Endothelial cell of umbilical vein (primary cell): Measurements from ENCODE around the gene PDGFB. TPM values are rescaled to one million over a fixed set of nuclear protein-coding genes. Genes with fewer than 3 reads are reported as not detected.

Experiments used
- BruUV-seq: library from RNA; stranded (reverse); fragments of 400-500 nt; replicated peaks from 2 replicates; lab custom pipeline; 2021; lab: Mats Ljungman, UMichigan
- CTCF ChIA-PET: fragments of 300-600, 350-600 bp; sonication (Branson Sonifier 250); formaldehyde crosslinking; loops from one replicate; lab custom pipeline; 2021; ENCODE audit warnings: antibody characterized with exemption, inconsistent platforms; lab: Charles Lee
- POLR2A ChIA-PET: fragments of 300-600, 350-600 bp; sonication (Branson Sonifier 250); formaldehyde crosslinking; loops from one replicate; lab custom pipeline; 2021; ENCODE audit warnings: antibody characterized with exemption, inconsistent platforms; lab: Charles Lee
- DNase-seq: peaks from one replicate; pipeline ENCODE4 v3.0.0-alpha.2; 2011; ENCODE audit warnings: low read depth, low spot score
- FAIRE-seq: peaks from 2 replicates; lab custom pipeline; 2011; peaks lifted over from hg19 to GRCh38; lab: Jason Lieb, UNC
- H2AFZ ChIP-seq: 2 replicates; pipeline ENCODE4 v1.6.0; 2012; ENCODE audit warnings: low read depth, low read length, control low read depth, inconsistent platforms
- H3K27ac ChIP-seq: 2 replicates; pipeline ENCODE4 v1.5.1; 2011; ENCODE audit warnings: low read depth, mild to moderate bottlenecking, control low read depth, low read length, moderate library complexity; ENCODE audit not compliant: insufficient read depth
- H3K27me3 ChIP-seq, 2 experiments: 2 replicates each; pipeline versions ENCODE4 v1.6.0 to v1.6.1; 2011; ENCODE audit warnings: low read length in 2 of 2, mixed read lengths in 1 of 2; ENCODE audit not compliant: control insufficient read depth in 2 of 2, insufficient read depth in 2 of 2
- H3K36me3 ChIP-seq, 2 experiments: 2 replicates in 1 of 2; 3 replicates in 1 of 2; pipeline ENCODE4 v1.5.1; 2011; ENCODE audit warnings: low read length in 2 of 2, mild to moderate bottlenecking in 1 of 2, moderate library complexity in 1 of 2; ENCODE audit not compliant: control insufficient read depth in 2 of 2, insufficient read depth in 2 of 2; ENCODE audit errors: extremely low read depth in 1 of 2
- H3K4me1 ChIP-seq: 3 replicates; pipeline ENCODE4 v1.5.1; 2011; ENCODE audit warnings: mild to moderate bottlenecking, low read length; ENCODE audit not compliant: control insufficient read depth, insufficient read depth; ENCODE audit errors: extremely low read depth
- H3K4me2 ChIP-seq: 2 replicates; pipeline ENCODE4 v1.6.1; 2011; ENCODE audit warnings: low read length, control low read depth, mixed read lengths; ENCODE audit not compliant: insufficient read depth
- H3K4me3 ChIP-seq, 3 experiments: fragments of 200-600 bp in 1 of 3; sonication (generic), shearing (Covaris generic) in 1 of 3; replicated peaks in 1 of 3; 2 replicates each; pipeline ENCODE4 v1.5.1; 2011 to 2016; ENCODE audit warnings: control low read depth in 3 of 3, low read length in 3 of 3, mild to moderate bottlenecking in 2 of 3, inconsistent platforms in 1 of 3, low read depth in 1 of 3, moderate library complexity in 1 of 3; ENCODE audit not compliant: insufficient read depth in 1 of 3
- H3K79me2 ChIP-seq: 2 replicates; pipeline ENCODE4 v1.6.0; 2012; ENCODE audit warnings: low read length, inconsistent platforms; ENCODE audit not compliant: control insufficient read depth, insufficient read depth
- H3K9ac ChIP-seq: replicated peaks from 2 replicates; pipeline ENCODE3; 2011; ENCODE audit warnings: low read length, control low read depth; ENCODE audit not compliant: insufficient read depth; ENCODE audit errors: extremely low read depth
- H3K9me1 ChIP-seq: replicated peaks from 3 replicates; pipeline ENCODE4 v1.6.0; 2011; ENCODE audit warnings: mild to moderate bottlenecking, low read length; ENCODE audit not compliant: control insufficient read depth, insufficient read depth; ENCODE audit errors: extremely low read depth
- H3K9me3 ChIP-seq: replicated peaks from 2 replicates; pipeline ENCODE4 v1.5.1; 2012; ENCODE audit warnings: low read length, inconsistent platforms; ENCODE audit not compliant: control insufficient read depth, insufficient read depth
- H4K20me1 ChIP-seq: replicated peaks from 2 replicates; pipeline ENCODE3; 2011; ENCODE audit warnings: mild to moderate bottlenecking, low read length; ENCODE audit not compliant: control insufficient read depth, insufficient read depth; ENCODE audit errors: extremely low read depth
- EZH2 ChIP-seq: IDR thresholded peaks from 2 replicates; pipeline ENCODE4 v1.6.1; 2012; ENCODE audit warnings: borderline replicate concordance, low read depth, mild to moderate bottlenecking, moderate library complexity, low read length, inconsistent platforms; ENCODE audit not compliant: severe bottlenecking
- FOS ChIP-seq: IDR thresholded peaks from 2 replicates; pipeline ENCODE4 v1.6.1; 2011; ENCODE audit warnings: mild to moderate bottlenecking, low read length, moderate library complexity, borderline replicate concordance; ENCODE audit not compliant: insufficient read depth
- GATA2 ChIP-seq: IDR thresholded peaks from 2 replicates; pipeline ENCODE4 v1.7.0; 2011; ENCODE audit warnings: low read depth, mild to moderate bottlenecking, moderate library complexity, mixed read lengths, low read length; ENCODE audit not compliant: insufficient read length, insufficient read depth
- JUN ChIP-seq: IDR thresholded peaks from 2 replicates; pipeline ENCODE4 v1.6.1; 2011; ENCODE audit warnings: borderline replicate concordance, low read depth; ENCODE audit not compliant: insufficient read length, insufficient read depth
- MYC ChIP-seq: IDR thresholded peaks from one replicate; pipeline ENCODE4 v1.6.1; 2011; ENCODE audit warnings: mild to moderate bottlenecking, low read depth, low read length
- POLR2A ChIP-seq: IDR thresholded peaks from 2 replicates; pipeline ENCODE4 v1.6.1; 2012; ENCODE audit warnings: low read depth, mild to moderate bottlenecking, control low read depth, low read length
- POLR2AphosphoS5 ChIP-seq: IDR thresholded peaks from 2 replicates; pipeline ENCODE4 v1.6.1; 2012; ENCODE audit warnings: low read depth, mild to moderate bottlenecking, control low read depth, low read length, moderate library complexity; ENCODE audit not compliant: insufficient read depth
- dilution Hi-C: fragments of 300-500 bp; cut with MboI; formaldehyde crosslinking; loops from one replicate; pipeline ENCODE4 v1.15.0; 2019; ENCODE audit warnings: low sequenced_read_pairs; ENCODE audit not compliant: extremely low pct_ligation_motif_present
- intact Hi-C: fragments of 100-400 bp; cut with micrococcal nuclease; formaldehyde crosslinking; loops from one replicate; pipeline ENCODE4 v1.10.0; 2022
- polyA plus RNA-seq, 4 experiments: library from polyadenylated mRNA; depleted of rRNA in 3 of 4; stranded (reverse) in 3 of 4; unstranded in 1 of 4; fragments of >200 nt; gene quantifications; 2 replicates each; pipeline versions ENCODE4 v1.2.1 to v1.2.3, GENCODE V29; 2011 to 2012; ENCODE audit warnings: missing spikeins in 1 of 4
- total RNA-seq: library from RNA; stranded (reverse); gene quantifications from 2 replicates; pipeline ENCODE4 v1.2.3, GENCODE V29; 2021
- TF ChIP-seq, protein P1 (sequence below): IDR thresholded peaks from 2 replicates; pipeline ENCODE4 v1.6.1; 2011; ENCODE audit not compliant: insufficient read depth, insufficient read length
- TF ChIP-seq, protein P2 (sequence below), 2 donors: IDR thresholded peaks; 1 replicate in 1 of 2; 2 replicates in 1 of 2; pipeline ENCODE4 v1.5.1; 2011; ENCODE audit warnings: low read length in 2 of 2, mild to moderate bottlenecking in 2 of 2, moderate library complexity in 2 of 2, control low read depth in 1 of 2, inconsistent platforms in 1 of 2, low read depth in 1 of 2; ENCODE audit not compliant: insufficient read depth in 1 of 2; ENCODE audit errors: extremely low read depth in 1 of 2

Gene PDGFB
- total and polyA plus RNA-seq, 2 donors (not counting 3 experiments of a cell fraction or from before 2014, with no cell fraction given), result 135 to 240 TPM

DNA sequence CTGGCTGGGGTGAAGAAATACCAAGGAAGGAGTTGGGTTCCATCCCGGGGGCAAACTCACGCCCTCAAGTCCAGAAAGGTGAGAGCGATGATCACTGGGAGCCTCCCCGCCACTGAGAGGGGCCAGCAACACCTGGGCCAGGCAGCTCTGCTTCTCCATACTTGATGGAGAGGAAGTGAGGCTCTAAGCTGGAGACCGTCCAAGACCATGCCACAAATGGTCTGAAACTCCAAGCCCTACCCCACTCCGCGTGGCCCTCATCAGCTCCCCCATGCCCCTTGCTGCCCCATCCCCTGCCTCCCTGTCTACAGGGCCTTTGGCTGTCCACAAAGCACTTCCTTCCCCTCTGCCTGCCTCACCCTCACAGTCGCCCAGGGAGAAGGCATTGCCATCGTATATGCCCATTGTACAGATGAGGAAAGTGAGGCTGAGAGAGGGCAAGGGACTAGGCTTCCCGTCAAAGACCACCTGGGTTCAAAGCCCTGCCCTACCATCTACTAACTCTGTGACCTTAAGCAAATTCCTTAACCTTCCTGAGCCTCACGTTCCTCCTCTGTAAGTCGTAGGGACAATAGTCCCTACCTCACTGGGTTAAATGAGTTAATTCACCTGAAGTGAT lies 4.4 kb upstream of the PDGFB start:
- H3K9me3 ChIP-seq, result no peaks in the 10 kb centered on the region
- no peak overlapping the region for H3K4me2 ChIP-seq
- peaks cover 32% of the 10 kb centered on the region for H3K4me1 ChIP-seq
- CTCF ChIA-PET, result interaction anchor here (1.2 to 5.5 kb wide), 5 partner anchors 8 to 78 kb away, joined by 3 to 37 read pairs (median 6); no protein-coding TSS in a partner anchor
- H2AFZ ChIP-seq, result no peak overlapping the region
- no peaks in the 10 kb centered on the region for H4K20me1 ChIP-seq
- DNase-seq, result no peak
- H3K27ac ChIP-seq, result no peak overlapping the region
- POLR2A ChIA-PET, result interaction anchor here (1.2 to 1.4 kb wide), 2 partner anchors 34 to 71 kb away, joined by 3 read pairs; no protein-coding TSS in a partner anchor
- peaks cover 6% of the 10 kb centered on the region for H3K79me2 ChIP-seq
- dilution Hi-C loops, result no loop called here
- H3K27me3 ChIP-seq, result no peaks in the 10 kb centered on the region
- no peak for FAIRE-seq
- no peak overlapping the region for H3K9ac ChIP-seq
- BruUV-seq, result no TSS peak
- H3K36me3 ChIP-seq, result no peaks in the 10 kb centered on the region
- no peaks in the 10 kb centered on the region for H3K9me1 ChIP-seq
- no peak overlapping the region for H3K4me3 ChIP-seq
- TF ChIP-seq, protein P1, sequence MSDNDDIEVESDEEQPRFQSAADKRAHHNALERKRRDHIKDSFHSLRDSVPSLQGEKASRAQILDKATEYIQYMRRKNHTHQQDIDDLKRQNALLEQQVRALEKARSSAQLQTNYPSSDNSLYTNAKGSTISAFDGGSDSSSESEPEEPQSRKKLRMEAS, result no peak
- no peak for TF ChIP-seq GATA2
- intact Hi-C loops, result no loop called here

DNA sequence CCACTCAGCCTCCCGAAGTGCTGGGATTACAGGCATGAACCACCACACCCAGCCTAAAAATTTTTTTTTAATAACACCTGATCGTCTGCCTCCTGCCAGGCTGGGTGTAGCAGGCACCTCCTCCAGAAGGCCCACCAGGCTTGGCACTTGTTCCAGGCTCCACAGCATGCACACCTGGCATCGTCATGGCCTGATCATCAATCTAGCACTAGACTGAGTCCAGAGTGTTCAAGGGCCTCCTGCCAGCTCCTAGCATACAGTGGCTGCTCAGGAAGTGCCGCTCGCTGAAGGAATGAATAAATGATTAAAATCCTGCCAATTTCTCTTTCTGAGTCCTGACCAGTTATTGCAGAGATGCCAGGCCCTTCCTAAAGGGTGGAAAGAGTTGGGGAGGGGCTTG lies 3.5 kb upstream of the PDGFB start:
- no peaks in the 10 kb centered on the region for H4K20me1 ChIP-seq
- intact Hi-C loops (no loop called here), dilution Hi-C loops (no loop called here)
- no peak overlapping the region for H3K9ac ChIP-seq
- H3K27ac ChIP-seq, result no peak overlapping the region
- ChIA-PET CTCF (interaction anchor here (0.7 to 5.5 kb wide), 4 partner anchors 35 to 69 kb away, joined by 4 to 37 read pairs (median 12); no protein-coding TSS in a partner anchor), POLR2A (interaction anchor here (0.7 to 1.4 kb wide), 3 partner anchors 35 to 84 kb away, joined by 3 to 7 read pairs (median 3); no protein-coding TSS in a partner anchor)
- H2AFZ ChIP-seq, result no peak overlapping the region
- H3K9me3 ChIP-seq, result no peaks in the 10 kb centered on the region
- H3K9me1 ChIP-seq, result no peaks in the 10 kb centered on the region
- H3K36me3 ChIP-seq, result no peaks in the 10 kb centered on the region
- H3K27me3 ChIP-seq, result no peaks in the 10 kb centered on the region
- TF ChIP-seq, protein P1, result no peak
- TF ChIP-seq POLR2A, result no peak
- TF ChIP-seq, protein P2, sequence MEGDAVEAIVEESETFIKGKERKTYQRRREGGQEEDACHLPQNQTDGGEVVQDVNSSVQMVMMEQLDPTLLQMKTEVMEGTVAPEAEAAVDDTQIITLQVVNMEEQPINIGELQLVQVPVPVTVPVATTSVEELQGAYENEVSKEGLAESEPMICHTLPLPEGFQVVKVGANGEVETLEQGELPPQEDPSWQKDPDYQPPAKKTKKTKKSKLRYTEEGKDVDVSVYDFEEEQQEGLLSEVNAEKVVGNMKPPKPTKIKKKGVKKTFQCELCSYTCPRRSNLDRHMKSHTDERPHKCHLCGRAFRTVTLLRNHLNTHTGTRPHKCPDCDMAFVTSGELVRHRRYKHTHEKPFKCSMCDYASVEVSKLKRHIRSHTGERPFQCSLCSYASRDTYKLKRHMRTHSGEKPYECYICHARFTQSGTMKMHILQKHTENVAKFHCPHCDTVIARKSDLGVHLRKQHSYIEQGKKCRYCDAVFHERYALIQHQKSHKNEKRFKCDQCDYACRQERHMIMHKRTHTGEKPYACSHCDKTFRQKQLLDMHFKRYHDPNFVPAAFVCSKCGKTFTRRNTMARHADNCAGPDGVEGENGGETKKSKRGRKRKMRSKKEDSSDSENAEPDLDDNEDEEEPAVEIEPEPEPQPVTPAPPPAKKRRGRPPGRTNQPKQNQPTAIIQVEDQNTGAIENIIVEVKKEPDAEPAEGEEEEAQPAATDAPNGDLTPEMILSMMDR (IDR thresholded peaks at IDR 0.05; ENCODE audit: extremely low read depth in 1 of 2, insufficient read depth in 1 of 2, low read depth in 1 of 2, low read length in 2 of 2), result no peak
- no peak for TF ChIP-seq GATA2
- TF ChIP-seq MYC, result no peak
- TF ChIP-seq JUN, result no peak
- TF ChIP-seq EZH2, result no peak
- TF ChIP-seq FOS, result no peak
- TF ChIP-seq POLR2AphosphoS5, result no peak
- no peak overlapping the region for H3K4me2 ChIP-seq
- peaks cover 24% of the 10 kb centered on the region for H3K4me1 ChIP-seq
- no peak overlapping the region for H3K4me3 ChIP-seq
- BruUV-seq, result no TSS peak
- H3K79me2 ChIP-seq, result peaks cover 16% of the 10 kb centered on the region
- DNase-seq (peak; percentile 62), FAIRE-seq (peak; percentile 92)
